ENCODE measurements around the gene CWH43. TPM values are rescaled to one million over a fixed set of nuclear protein-coding genes. Genes with fewer than 3 reads are reported as not detected.
"Not testable (repeated sequence)": the region's sequence is repeated elsewhere in the genome, so short reads cannot be mapped to it uniquely, and the experiment has no call there.

CWH43 gene
- total RNA-seq, 1 donor from 2014 or later: not detected

- H3K27me3 Mint-ChIP-seq (ENCODE audit: low read depth): peaks cover 35% of the 10 kb centered on the region
- TF ChIP-seq CTCF (conservative IDR thresholded peaks at IDR 0.05): no peak
- no peak overlapping the region for H3K27ac Mint-ChIP-seq (ENCODE audit: unreplicated experiment)
- no peaks in the 10 kb centered on the region for H3K36me3 Mint-ChIP-seq (ENCODE audit: low read depth)
- no peak for DNase-seq (ENCODE audit: low read depth, low spot score)
- H3K4me1 Mint-ChIP-seq: no peaks in the 10 kb centered on the region
- H3K9me3 Mint-ChIP-seq: no peaks in the 10 kb centered on the region
- H3K4me3 Mint-ChIP-seq: no peak overlapping the region
These were observed 11.0 kb upstream of the CWH43 start for GRCh38 chr4:48974979-48975640.

- H3K4me3 Mint-ChIP-seq: no peak overlapping the region
- no peaks in the 10 kb centered on the region for H3K9me3 Mint-ChIP-seq
- H3K36me3 Mint-ChIP-seq (ENCODE audit: low read depth): no peaks in the 10 kb centered on the region
- no peak overlapping the region for H3K27ac Mint-ChIP-seq (ENCODE audit: unreplicated experiment)
- DNase-seq (ENCODE audit: low read depth, low spot score): no peak
- H3K4me1 Mint-ChIP-seq: no peaks in the 10 kb centered on the region
- no peak for TF ChIP-seq CTCF (conservative IDR thresholded peaks at IDR 0.05)
- peaks cover 40% of the 10 kb centered on the region for H3K27me3 Mint-ChIP-seq (ENCODE audit: low read depth)
These were observed 10.0 kb upstream of the CWH43 start for GRCh38 chr4:48976041-48976440.

- Mint-ChIP-seq H3K27ac (ENCODE audit: unreplicated experiment) (no peak overlapping the region), H3K4me1 (no peaks in the 10 kb centered on the region), H3K4me3 (no peak overlapping the region), H3K27me3 (ENCODE audit: low read depth) (peaks cover 63% of the 10 kb centered on the region), H3K36me3 (ENCODE audit: low read depth) (peaks cover 3% of the 10 kb centered on the region), H3K9me3 (peaks cover 10% of the 10 kb centered on the region)
- no peak for DNase-seq (ENCODE audit: low read depth, low spot score)
- no peak for TF ChIP-seq CTCF (conservative IDR thresholded peaks at IDR 0.05)
These were observed 6.0 kb upstream of the CWH43 start for GRCh38 chr4:48979914-48980579.

- peaks cover 87% of the 10 kb centered on the region for H3K27me3 Mint-ChIP-seq (ENCODE audit: low read depth)
- not testable (repeated sequence) for H3K27ac Mint-ChIP-seq (ENCODE audit: unreplicated experiment); H3K9me3 Mint-ChIP-seq; H3K4me3 Mint-ChIP-seq; H3K4me1 Mint-ChIP-seq; H3K36me3 Mint-ChIP-seq (ENCODE audit: low read depth); DNase-seq (ENCODE audit: low read depth, low spot score)
These were observed 2.1 kb upstream of the CWH43 start for GRCh38 chr4:48984005-48984404.

- H3K36me3 Mint-ChIP-seq (ENCODE audit: low read depth): peaks cover 3% of the 10 kb centered on the region
- TF ChIP-seq CTCF (conservative IDR thresholded peaks at IDR 0.05): no peak
- H3K4me3 Mint-ChIP-seq: no peak overlapping the region
- no peaks in the 10 kb centered on the region for H3K4me1 Mint-ChIP-seq
- no peak overlapping the region for H3K27ac Mint-ChIP-seq (ENCODE audit: unreplicated experiment)
- no peak for DNase-seq (ENCODE audit: low read depth, low spot score)
- H3K27me3 Mint-ChIP-seq (ENCODE audit: low read depth): peaks cover 91% of the 10 kb centered on the region
- peaks cover 10% of the 10 kb centered on the region for H3K9me3 Mint-ChIP-seq
These were observed 486 bp upstream of the CWH43 start for GRCh38 chr4:48985602-48985975.

- TF ChIP-seq CTCF (conservative IDR thresholded peaks at IDR 0.05): no peak
- Mint-ChIP-seq H3K36me3 (ENCODE audit: low read depth) (peaks cover 3% of the 10 kb centered on the region), H3K4me1 (no peaks in the 10 kb centered on the region), H3K4me3 (no peak overlapping the region), H3K27ac (ENCODE audit: unreplicated experiment) (no peak overlapping the region), H3K9me3 (peaks cover 10% of the 10 kb centered on the region), H3K27me3 (ENCODE audit: low read depth) (peaks cover 92% of the 10 kb centered on the region)
- DNase-seq (ENCODE audit: low read depth, low spot score): no peak
These were observed 634 bp downstream of the CWH43 start for GRCh38 chr4:48986654-48987164.
